Activated effector memory CD4-positive, alpha-beta T cell treated with anti-CD3 and anti-CD28 coated beads, Interleukin-2, amount 50 U/mL, for 16 hours (primary cell): ENCODE measurements around the gene EMX1.

Source experiments
- DNase-seq: peaks from one replicate; pipeline ENCODE4 v3.0.0-alpha.2; 2020

The EMX1 gene

GRCh38 chr2:72945450-72946019, 28.2 kb downstream of the EMX1 start:
- DNase-seq, result no peak

GRCh38 chr2:72946466-72946865, 29.1 kb downstream of the EMX1 start:
- no peak for DNase-seq

GRCh38 chr2:72947952-72948830, 30.9 kb downstream of the EMX1 start:
- DNase-seq, result no peak

GRCh38 chr2:72949045-72949444, 31.7 kb downstream of the EMX1 start:
- no peak for DNase-seq

- no peak for DNase-seq
These were observed 32.3 kb downstream of the EMX1 start for GRCh38 chr2:72949642-72950041.

- DNase-seq, result no peak
These were observed 33.4 kb downstream of the EMX1 start for GRCh38 chr2:72950558-72951255.

GRCh38 chr2:72951303-72952095, 34.2 kb downstream of the EMX1 start:
- DNase-seq, result no peak

GRCh38 chr2:72952110-72952823, 34.9 kb downstream of the EMX1 start:
- no peak for DNase-seq

GRCh38 chr2:72952961-72953360, 35.6 kb downstream of the EMX1 start:
- no peak for DNase-seq

GRCh38 chr2:72953528-72953927, 36.2 kb downstream of the EMX1 start:
- no peak for DNase-seq

GRCh38 chr2:72953976-72954375, 36.7 kb downstream of the EMX1 start:
- peak; percentile 67 for DNase-seq

GRCh38 chr2:72954376-72955227, 37.3 kb downstream of the EMX1 start:
- no peak for DNase-seq

- no peak for DNase-seq
These were observed 38.1 kb downstream of the EMX1 start for GRCh38 chr2:72955228-72956049.

- no peak for DNase-seq
These were observed 38.7 kb downstream of the EMX1 start for GRCh38 chr2:72956050-72956395.

GRCh38 chr2:72956936-72957335, 39.6 kb downstream of the EMX1 start:
- DNase-seq, result no peak

- DNase-seq, result no peak
These were observed 41.4 kb downstream of the EMX1 start for GRCh38 chr2:72958542-72959385.

GRCh38 chr2:72959554-72959953, 42.2 kb downstream of the EMX1 start:
- DNase-seq, result no peak

- no peak for DNase-seq
These were observed 43.0 kb downstream of the EMX1 start for GRCh38 chr2:72959995-72960981.
